B cell (primary cell): Measurements from ENCODE around the gene CTNNBL1.

Source experiments
- CTCF ChIP-seq: fragments of 200-600 bp; IDR thresholded peaks from one replicate; pipeline ENCODE4 v1.8.0; 2022; ENCODE audit warnings: antibody characterized with exemption, mild to moderate bottlenecking
- EZH2 ChIP-seq: IDR thresholded peaks from 2 replicates; pipeline ENCODE4 v1.6.1; 2012; ENCODE audit warnings: borderline replicate concordance, low read depth, mild to moderate bottlenecking, moderate library complexity, low read length; ENCODE audit not compliant: insufficient read depth, poor library complexity, severe bottlenecking

GRCh38 chr20:37841389-37841788, 147.6 kb downstream of the CTNNBL1 start:
- TF ChIP-seq CTCF (no peak), EZH2 (no peak)
